ENCODE measurements around the gene DHRS1.

- TF ChIP-seq CTCF (conservative IDR thresholded peaks at IDR 0.05 in 1 of 2, IDR thresholded peaks at IDR 0.05 in 1 of 2; ENCODE audit: low read depth in 1 of 2, low read length in 2 of 2) (no peak), EZH2 (IDR thresholded peaks at IDR 0.05; ENCODE audit: low read length, missing control alignments) (no peak)
These were observed 22.5 kb downstream of the DHRS1 start for GRCh38 chr14:24277071-24277470.
